Stimulated activated effector memory CD8-positive, alpha-beta T cell treated with anti-CD3 and anti-CD28 coated beads, Interleukin-12 subunit alpha, Interleukin-12 subunit beta, amount 100 ng/mL, for 72 hours (primary cell): ENCODE data around the gene JPH2.
A peak's percentile ranks its signal among the peaks of the same experiment; 100 is the strongest.

ENCODE experiments used
- ATAC-seq: fragments of 150-1000 bp; cut with Tn5 transposase; 2 replicates; pipeline ENCODE4 v1.10.0; 2021
- DNase-seq, 2 donors: peaks; one replicate each; pipeline ENCODE4 v3.0.0; 2021 to 2022; ENCODE audit warnings: low spot score in 2 of 2
- H3K27ac Mint-ChIP-seq: one replicate; pipeline ENCODE4 v1.8.0; 2022; ENCODE audit warnings: mild to moderate bottlenecking, mixed read lengths
- H3K36me3 Mint-ChIP-seq: one replicate; pipeline ENCODE4 v1.8.0; 2022; ENCODE audit warnings: mild to moderate bottlenecking, mixed read lengths
- H3K4me1 Mint-ChIP-seq: one replicate; pipeline ENCODE4 v1.8.0; 2022; ENCODE audit warnings: mixed read lengths
- H3K4me3 Mint-ChIP-seq: one replicate; pipeline ENCODE4 v1.8.0; 2022; ENCODE audit warnings: mild to moderate bottlenecking, mixed read lengths
- H3K9me3 Mint-ChIP-seq: one replicate; pipeline ENCODE4 v1.8.0; 2022; ENCODE audit warnings: mixed read lengths

The JPH2 gene

GRCh38 chr20:44219170-44219730 lies 32.3 kb upstream of the JPH2 start:
- Mint-ChIP-seq H3K27ac (peak overlapping the region; percentile 39), H3K4me1 (peaks cover 47% of the 10 kb centered on the region), H3K36me3 (no peaks in the 10 kb centered on the region), H3K4me3 (peak overlapping the region; percentile 70), H3K9me3 (no peaks in the 10 kb centered on the region)
- ATAC-seq (peak; percentile 19), DNase-seq (no peak)

- H3K4me1 Mint-ChIP-seq: peaks cover 47% of the 10 kb centered on the region
- peak overlapping the region; percentile 77 for H3K27ac Mint-ChIP-seq
- ATAC-seq (peak; percentile 72), DNase-seq (no peak)
- H3K9me3 Mint-ChIP-seq: no peaks in the 10 kb centered on the region
- peak overlapping the region; percentile 70 for H3K4me3 Mint-ChIP-seq
- no peaks in the 10 kb centered on the region for H3K36me3 Mint-ChIP-seq
Observed at GRCh38 chr20:44218446-44218845, 31.5 kb upstream of the JPH2 start.

DNA sequence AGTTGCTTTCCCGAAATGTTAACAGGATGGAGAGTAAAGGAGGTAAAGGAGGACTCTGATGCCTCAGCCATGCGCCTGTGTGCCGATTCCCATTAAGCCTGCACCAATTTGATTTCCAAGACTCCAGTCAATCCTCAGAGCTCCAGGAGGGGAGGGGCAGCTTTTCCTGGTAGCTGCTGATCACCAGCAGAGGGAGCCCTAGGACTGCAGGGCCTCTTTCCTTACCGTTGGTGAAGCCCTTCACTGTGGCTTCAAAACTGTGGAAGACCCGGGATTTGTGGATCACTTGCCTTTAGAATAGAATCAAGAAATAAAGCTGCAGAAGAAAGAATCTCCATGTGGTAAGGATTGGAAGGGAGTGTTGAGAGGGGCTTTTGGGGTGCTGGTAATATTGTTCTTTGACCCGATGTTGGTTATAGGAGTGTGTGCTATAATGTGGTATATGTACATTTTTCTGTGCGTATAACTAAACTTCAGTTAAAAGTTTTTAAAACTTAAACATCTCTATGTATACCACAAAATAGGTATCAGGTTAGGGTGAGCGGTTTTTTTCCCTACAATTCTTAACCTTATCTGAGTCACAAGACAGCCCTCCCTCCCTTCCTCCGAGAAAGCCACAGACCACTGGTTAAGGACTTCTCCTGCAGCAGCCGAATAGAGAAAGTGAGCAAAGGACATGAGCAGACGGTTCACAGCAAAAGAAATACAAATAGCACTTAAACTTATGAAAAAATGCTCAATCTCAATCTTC lies 30.5 kb upstream of the JPH2 start:
- Mint-ChIP-seq H3K27ac (peak overlapping the region; percentile 77), H3K36me3 (no peaks in the 10 kb centered on the region), H3K4me1 (peaks cover 47% of the 10 kb centered on the region), H3K9me3 (no peaks in the 10 kb centered on the region), H3K4me3 (peak overlapping the region; percentile 70)
- DNase-seq (peak; percentile 60 to 80), ATAC-seq (peak; percentile 68)

DNA sequence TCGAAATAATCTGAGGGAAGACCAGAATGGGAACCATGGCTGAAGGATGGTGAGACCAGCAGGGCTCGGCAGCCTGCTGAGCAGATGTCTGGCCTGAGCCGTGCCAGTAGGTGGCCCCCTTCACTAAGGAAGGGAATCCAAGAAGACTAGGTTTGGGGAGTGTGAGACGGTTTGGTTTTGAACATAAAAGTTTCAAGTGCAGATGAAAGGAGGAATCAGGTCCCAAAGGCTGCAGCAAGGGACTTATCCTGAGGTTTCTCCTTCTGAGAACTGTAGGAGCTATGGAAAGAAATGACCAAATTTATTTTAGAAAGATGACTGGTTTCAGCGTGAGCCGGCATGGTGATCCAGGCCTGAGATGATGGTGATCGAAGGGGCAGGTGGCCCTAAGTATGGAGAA lies 28.1 kb upstream of the JPH2 start:
- Mint-ChIP-seq H3K4me1 (peaks cover 51% of the 10 kb centered on the region), H3K9me3 (no peaks in the 10 kb centered on the region), H3K4me3 (no peak overlapping the region), H3K27ac (peak overlapping the region; percentile 64), H3K36me3 (peaks cover 11% of the 10 kb centered on the region)
- peak; percentile 33 to 73 for DNase-seq
- peak; percentile 29 for ATAC-seq

DNA sequence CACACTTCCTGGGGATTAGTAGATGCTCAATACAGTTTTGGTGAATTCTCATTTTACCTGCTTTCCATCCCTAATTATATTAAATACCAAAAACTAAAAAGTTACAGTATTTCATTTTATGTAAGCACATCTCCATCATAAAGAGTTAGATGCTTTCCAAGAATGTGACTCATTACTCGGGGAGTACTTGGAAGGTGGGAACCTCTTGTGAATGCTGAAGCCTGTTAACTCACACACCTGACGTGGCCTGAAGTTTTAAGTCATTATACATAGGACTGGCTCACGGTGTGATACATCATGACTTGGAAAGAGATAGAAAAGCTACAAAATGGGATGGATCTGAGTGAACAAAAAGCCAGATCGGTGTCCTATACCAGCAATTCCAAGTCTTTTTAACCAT lies 25.8 kb upstream of the JPH2 start:
- Mint-ChIP-seq H3K27ac (no peak overlapping the region), H3K9me3 (no peaks in the 10 kb centered on the region), H3K4me1 (peaks cover 49% of the 10 kb centered on the region), H3K4me3 (no peak overlapping the region), H3K36me3 (peaks cover 18% of the 10 kb centered on the region)
- DNase-seq: no peak
- ATAC-seq: no peak

GRCh38 chr20:44211177-44212039 lies 24.4 kb upstream of the JPH2 start:
- H3K36me3 Mint-ChIP-seq: peaks cover 32% of the 10 kb centered on the region
- ATAC-seq (no peak), DNase-seq (no peak)
- H3K4me1 Mint-ChIP-seq: peaks cover 52% of the 10 kb centered on the region
- H3K9me3 Mint-ChIP-seq: no peaks in the 10 kb centered on the region
- peak overlapping the region; percentile 99 for H3K4me3 Mint-ChIP-seq
- H3K27ac Mint-ChIP-seq: peak overlapping the region; percentile 99

GRCh38 chr20:44210406-44211176 lies 23.6 kb upstream of the JPH2 start, which contains the start of gene OSER1:
Gene OSER1 (minus strand): TSS chr20:44210771. CDS start chr20:44206957, 3,814 bp downstream.
- Mint-ChIP-seq H3K9me3 (no peaks in the 10 kb centered on the region), H3K36me3 (peaks cover 40% of the 10 kb centered on the region), H3K4me1 (peaks cover 55% of the 10 kb centered on the region), H3K4me3 (peak within 1 kb of the TSS; percentile 99), H3K27ac (peak within 1 kb of the TSS; percentile 99)
- DNase-seq (peak; percentile 98 to 99), ATAC-seq (peak; percentile 89)

GRCh38 chr20:44209686-44210405 lies 22.9 kb upstream of the JPH2 start:
- Mint-ChIP-seq H3K4me1 (peaks cover 47% of the 10 kb centered on the region), H3K4me3 (peak overlapping the region; percentile 99), H3K9me3 (no peaks in the 10 kb centered on the region), H3K36me3 (peaks cover 47% of the 10 kb centered on the region), H3K27ac (peak overlapping the region; percentile 99)
- DNase-seq: no peak
- no peak for ATAC-seq

GRCh38 chr20:44208770-44209169 lies 21.8 kb upstream of the JPH2 start:
- Mint-ChIP-seq H3K27ac (peak overlapping the region; percentile 99), H3K36me3 (peaks cover 58% of the 10 kb centered on the region), H3K4me1 (peaks cover 53% of the 10 kb centered on the region)

DNA sequence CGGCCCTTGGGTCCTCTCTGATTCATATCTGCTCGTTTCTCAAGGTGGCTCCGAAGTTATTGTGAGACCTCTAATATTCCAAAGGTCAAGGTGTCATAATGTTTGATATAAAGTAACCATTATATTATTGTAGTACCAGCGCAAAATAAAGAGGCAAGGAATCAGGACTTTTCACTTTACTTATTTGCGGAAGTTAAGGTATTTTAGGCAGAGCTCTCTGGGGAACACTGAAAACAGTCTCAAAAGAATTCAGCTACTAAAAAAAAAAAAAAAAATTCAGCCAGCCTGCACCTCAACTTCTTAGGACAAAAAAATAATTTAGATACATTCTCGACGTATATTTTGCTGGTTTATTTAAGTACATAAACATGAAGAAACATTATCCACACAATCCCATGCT lies 21.2 kb upstream of the JPH2 start:
- no peak overlapping the region for H3K27ac Mint-ChIP-seq
- DNase-seq (no peak), ATAC-seq (no peak)
- peaks cover 53% of the 10 kb centered on the region for H3K4me1 Mint-ChIP-seq
- H3K36me3 Mint-ChIP-seq: peaks cover 64% of the 10 kb centered on the region
- H3K4me3 Mint-ChIP-seq: peak overlapping the region; percentile 99
- H3K9me3 Mint-ChIP-seq: no peaks in the 10 kb centered on the region

More at GRCh38 chr20:44208770-44209169, 21.8 kb upstream of the JPH2 start:
- no peak for ATAC-seq
- no peak for DNase-seq
- H3K4me3 Mint-ChIP-seq: peak overlapping the region; percentile 99
- no peaks in the 10 kb centered on the region for H3K9me3 Mint-ChIP-seq

DNA sequence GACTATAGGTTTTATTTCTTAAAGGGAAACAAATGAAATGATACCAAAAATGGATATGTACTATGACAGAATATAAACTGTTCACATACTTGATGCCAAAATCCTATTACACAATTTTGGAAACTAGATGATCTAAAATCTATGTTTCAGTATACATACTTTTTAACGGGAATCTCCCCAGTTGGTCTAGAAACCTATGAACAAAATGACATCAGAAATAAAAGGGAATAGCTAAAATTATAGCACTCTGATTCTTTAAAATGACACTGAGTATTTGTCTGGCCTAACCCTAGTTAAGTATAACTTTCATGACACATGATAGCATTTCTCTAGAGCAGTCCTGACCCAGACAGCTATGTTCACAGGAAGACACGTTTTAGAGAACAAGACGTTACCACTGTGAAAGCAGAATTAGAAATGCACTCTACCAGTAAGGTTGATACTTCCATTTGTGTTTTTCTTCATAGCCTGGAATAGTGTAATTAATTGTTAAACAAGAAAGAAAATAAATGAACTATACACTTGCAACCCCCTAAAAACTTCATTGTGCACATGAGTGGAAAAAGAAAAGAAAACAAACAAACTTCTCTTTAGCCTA lies 20.2 kb upstream of the JPH2 start:
- peaks cover 53% of the 10 kb centered on the region for H3K4me1 Mint-ChIP-seq
- H3K9me3 Mint-ChIP-seq: no peaks in the 10 kb centered on the region
- peaks cover 74% of the 10 kb centered on the region for H3K36me3 Mint-ChIP-seq
- DNase-seq: no peak
- ATAC-seq: no peak
- peak overlapping the region; percentile 50 for H3K27ac Mint-ChIP-seq
- peak overlapping the region; percentile 99 for H3K4me3 Mint-ChIP-seq

DNA sequence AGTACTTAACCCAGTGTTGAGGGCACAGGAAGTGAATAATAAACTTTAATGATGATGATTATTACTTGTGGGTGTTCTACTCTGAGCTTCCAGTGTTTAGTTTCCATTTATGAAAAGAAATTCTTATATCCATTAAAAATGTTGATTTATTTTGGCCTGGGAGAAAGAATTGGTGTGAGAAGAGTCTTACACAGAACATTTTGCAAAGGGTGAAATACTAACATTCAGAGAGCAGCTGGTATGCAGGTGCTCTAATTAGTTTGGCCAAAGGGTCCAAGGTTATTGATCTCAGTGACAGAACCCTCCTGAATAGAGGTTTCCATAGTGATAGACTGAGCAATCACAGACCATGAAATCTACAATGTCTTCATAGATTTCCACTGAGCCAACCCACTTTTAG lies 19.1 kb upstream of the JPH2 start:
- Mint-ChIP-seq H3K27ac (no peak overlapping the region), H3K4me1 (peaks cover 45% of the 10 kb centered on the region)
- no peak for ATAC-seq

DNA sequence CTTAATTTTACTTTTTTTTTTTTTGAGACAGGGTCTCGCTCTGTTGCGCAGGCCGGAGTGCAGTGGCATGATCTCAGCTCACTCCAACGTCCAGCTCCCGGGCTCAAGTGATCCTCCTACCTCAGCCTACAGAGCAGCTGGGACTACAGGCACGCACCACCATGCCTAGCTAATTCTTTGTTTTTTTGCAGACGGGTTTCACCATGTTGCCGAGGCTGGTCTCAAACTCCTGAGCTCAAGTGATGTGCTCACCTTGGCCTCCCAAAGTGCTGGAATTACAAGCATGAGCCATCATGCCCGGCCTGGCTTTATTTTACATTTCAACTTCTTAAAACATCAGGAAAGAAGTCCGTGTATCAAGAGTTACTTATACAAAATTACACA lies 17.8 kb upstream of the JPH2 start:
- H3K4me1 Mint-ChIP-seq: peaks cover 45% of the 10 kb centered on the region
- peaks cover 84% of the 10 kb centered on the region for H3K36me3 Mint-ChIP-seq
- no peak for ATAC-seq

More for the DNA sequence above, 19.1 kb upstream of the JPH2 start:
- no peak for DNase-seq
- Mint-ChIP-seq H3K36me3 (peaks cover 84% of the 10 kb centered on the region), H3K4me3 (no peak overlapping the region), H3K9me3 (no peaks in the 10 kb centered on the region)

More for the DNA sequence above, 17.8 kb upstream of the JPH2 start:
- no peak overlapping the region for H3K4me3 Mint-ChIP-seq
- no peak for DNase-seq
- H3K9me3 Mint-ChIP-seq: no peaks in the 10 kb centered on the region
- no peak overlapping the region for H3K27ac Mint-ChIP-seq
